BJ (cell line): ENCODE data around the gene RNF121. TPM values are rescaled to one million over a fixed set of nuclear protein-coding genes. Genes with fewer than 3 reads are reported as not detected.

Experiments
- CTCF ChIA-PET: fragments of 350-600 bp; formaldehyde crosslinking; extraction: SDS; loops from one replicate; lab custom pipeline; 2021; ENCODE audit warnings: antibody characterized with exemption, inconsistent platforms; lab: Yijun Ruan, JAX
- POLR2A ChIA-PET: fragments of 300-600 bp; sonication (Branson Sonifier 250); formaldehyde crosslinking; extraction: SDS; loops from one replicate; lab custom pipeline; 2021; ENCODE audit warnings: antibody characterized with exemption; lab: Charles Lee
- DNase-seq: peaks from one replicate; pipeline ENCODE4 v3.0.0-alpha.2; 2011; ENCODE audit warnings: low read depth
- H3K27me3 ChIP-seq: 2 replicates; pipeline ENCODE4 v1.6.0; 2011; ENCODE audit warnings: low read length; ENCODE audit not compliant: control insufficient read depth, insufficient read depth
- H3K36me3 ChIP-seq: 2 replicates; pipeline ENCODE4 v1.5.1; 2011; ENCODE audit warnings: low read length; ENCODE audit not compliant: control insufficient read depth, insufficient read depth
- H3K4me3 ChIP-seq: 2 replicates; pipeline ENCODE4 v1.5.1; 2011; ENCODE audit warnings: low read depth, mild to moderate bottlenecking, control low read depth, low read length
- CTCF ChIP-seq: IDR thresholded peaks from 2 replicates; pipeline ENCODE4 v1.5.1; 2011; ENCODE audit warnings: low read depth, mild to moderate bottlenecking, control low read depth, inconsistent platforms, low read length, moderate library complexity; ENCODE audit not compliant: insufficient read depth
- polyA plus RNA-seq: library from polyadenylated mRNA; depleted of rRNA; stranded (reverse); fragments of >200 nt; gene quantifications from 2 replicates; pipeline ENCODE4 v1.2.3, GENCODE V29; 2011

Gene RNF121
- polyA plus RNA-seq, 1 experiment: 77.3 TPM

DNA sequence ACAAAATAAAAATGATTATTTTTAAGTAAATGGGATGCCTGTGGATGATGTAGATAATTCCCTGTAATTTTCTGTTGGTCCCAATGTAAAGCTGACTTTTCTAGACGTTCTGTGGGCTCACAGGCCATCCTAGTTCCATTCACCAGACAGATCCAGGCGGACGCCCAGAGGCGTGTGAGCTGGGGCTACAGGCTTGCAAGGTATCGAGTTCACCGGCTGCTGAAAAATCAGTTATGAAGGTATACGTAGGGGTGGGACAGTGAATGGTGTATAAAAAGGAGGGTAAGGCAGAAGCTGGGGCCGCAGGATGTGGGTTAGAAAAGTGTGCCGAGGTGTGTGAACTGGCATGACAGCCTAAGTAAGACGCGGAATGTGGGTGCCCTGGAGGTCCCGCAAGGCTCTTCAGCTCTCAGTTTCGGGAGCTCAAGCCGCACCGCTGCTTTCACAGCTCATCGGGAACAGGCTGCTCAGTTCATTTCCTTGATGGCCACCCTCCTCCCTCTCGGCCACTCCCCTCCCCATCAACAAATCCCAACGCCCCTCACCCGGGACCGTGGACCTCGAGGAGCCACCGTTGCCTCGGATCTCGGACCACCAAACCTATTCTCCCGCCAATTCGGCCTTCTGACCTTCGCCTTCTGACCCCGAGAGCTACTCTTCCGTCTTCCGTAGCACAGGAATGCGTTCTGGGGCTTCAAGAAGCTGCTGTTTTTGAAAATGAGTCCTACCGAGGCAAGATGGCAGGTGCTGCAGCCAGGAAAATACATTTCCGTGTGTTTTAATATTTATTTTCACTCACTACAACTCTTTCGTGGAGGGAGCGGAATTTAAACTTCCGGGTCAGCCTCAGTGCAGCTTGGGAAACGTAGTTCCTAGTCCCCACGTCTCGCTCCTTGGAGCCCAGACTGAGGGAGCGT, 768 bp upstream of the RNF121 start, which contains the start of gene XNDC1N:
XNDC1N (minus strand) TSS at position 775 of the 917 bp plus-strand sequence. CDS start 5,241 bp downstream, outside the sequence.
- no peaks in the 10 kb centered on the region for H3K27me3 ChIP-seq
- DNase-seq: peak; percentile 57
- no peaks in the 10 kb centered on the region for H3K36me3 ChIP-seq
- ChIA-PET CTCF (interaction anchor here (1.1 to 1.7 kb wide), 3 partner anchors 15 to 163 kb away, joined by 3 to 6 read pairs (median 6); no protein-coding TSS in a partner anchor), POLR2A (interaction anchor here (0.5 kb wide), 1 partner anchor 123 kb away, joined by 7 read pairs; no protein-coding TSS in a partner anchor)
- no peak for TF ChIP-seq CTCF
- H3K4me3 ChIP-seq: peak within 1 kb of the TSS; percentile 88

GRCh38 chr11:71929491-71929890, 645 bp downstream of the RNF121 start:
- ChIA-PET CTCF (interaction anchor here (1.5 to 1.7 kb wide), 2 partner anchors 14 to 161 kb away, joined by 6 read pairs; no protein-coding TSS in a partner anchor), POLR2A (no interaction called here)

DNA sequence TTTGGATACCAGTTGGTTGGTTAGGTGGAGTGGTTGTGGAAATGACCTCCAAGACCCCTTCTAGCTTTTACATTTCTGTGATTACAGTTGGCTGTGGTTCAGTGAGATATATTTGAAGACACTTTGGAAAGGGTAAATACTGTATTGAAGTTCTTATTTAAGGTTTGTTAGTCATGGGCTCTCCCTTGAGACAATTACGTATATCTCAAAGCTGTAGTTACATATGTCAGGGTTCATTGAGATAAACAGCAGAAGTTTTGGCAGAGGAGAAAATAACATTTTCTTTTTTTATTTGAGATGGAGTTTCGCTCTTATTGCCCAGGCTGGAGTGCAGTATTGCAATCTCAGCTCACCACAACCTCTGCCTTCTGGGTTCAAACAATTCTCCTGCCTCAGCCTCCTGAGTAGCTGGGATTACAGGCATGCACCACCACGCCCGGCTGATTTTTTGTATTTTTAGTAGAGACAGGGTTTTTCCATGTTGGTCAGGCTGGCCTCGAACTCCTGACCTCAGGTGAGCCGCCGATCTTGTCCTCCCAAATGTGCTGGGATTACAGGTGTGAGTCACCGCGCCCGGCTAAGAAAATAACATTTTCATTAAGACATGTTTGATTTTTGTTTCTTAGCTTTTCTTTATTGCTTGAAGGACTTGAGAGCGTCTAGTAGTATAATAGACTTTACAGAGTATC, 1.9 kb downstream of the RNF121 start:
- CTCF ChIA-PET: interaction anchor here (0.5 to 1.2 kb wide), 2 partner anchors 14 to 431 kb away, joined by 3 to 4 read pairs; no protein-coding TSS in a partner anchor
- no peaks in the 10 kb centered on the region for H3K36me3 ChIP-seq
- H3K4me3 ChIP-seq: no peak overlapping the region
- DNase-seq: no peak
- POLR2A ChIA-PET: interaction anchor here (0.8 kb wide), 1 partner anchor 1213 kb away, joined by 8 read pairs; no protein-coding TSS in a partner anchor
- TF ChIP-seq CTCF: no peak
- H3K27me3 ChIP-seq: no peaks in the 10 kb centered on the region

More at GRCh38 chr11:71929491-71929890, 645 bp downstream of the RNF121 start:
- TF ChIP-seq CTCF: no peak
- H3K36me3 ChIP-seq: no peaks in the 10 kb centered on the region
- peak overlapping the region; percentile 88 for H3K4me3 ChIP-seq
- H3K27me3 ChIP-seq: no peaks in the 10 kb centered on the region
- DNase-seq: no peak

DNA sequence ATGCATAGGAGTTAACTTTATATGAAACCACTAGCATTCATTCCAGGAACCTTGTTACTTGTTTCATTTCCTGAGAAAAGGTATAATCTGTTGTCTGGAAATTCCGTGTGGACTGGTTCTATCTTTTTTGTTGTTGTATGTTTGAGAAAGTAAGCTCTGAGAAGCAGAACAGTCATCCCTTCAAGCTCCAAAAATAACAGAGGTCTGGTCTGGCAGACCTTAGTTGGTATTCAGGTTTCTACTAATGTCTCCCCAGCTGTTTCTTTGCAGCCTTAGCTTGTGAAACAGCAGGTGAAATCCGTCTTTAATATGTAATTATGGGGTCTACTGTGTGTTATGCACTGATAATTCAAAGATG, 2.4 kb downstream of the RNF121 start:
- no peak for DNase-seq
- H3K27me3 ChIP-seq: no peaks in the 10 kb centered on the region
- H3K4me3 ChIP-seq: no peak overlapping the region
- POLR2A ChIA-PET: interaction anchor here (0.7 to 0.8 kb wide), 2 partner anchors 514 to 1212 kb away, joined by 3 to 8 read pairs; no protein-coding TSS in a partner anchor
- no peak for TF ChIP-seq CTCF
- CTCF ChIA-PET: interaction anchor here (0.5 to 1.2 kb wide), 2 partner anchors 13 to 432 kb away, joined by 3 to 4 read pairs; no protein-coding TSS in a partner anchor
- no peaks in the 10 kb centered on the region for H3K36me3 ChIP-seq
